Uterus (tissue), 4 donors: ENCODE data around the gene ZNF839. TPM values are rescaled to one million over a fixed set of nuclear protein-coding genes. Genes with fewer than 3 reads are reported as not detected.

Source experiments
- DNase-seq, 2 donors: peaks; one replicate each; pipeline ENCODE4 v3.0.0-alpha.2; 2019 to 2020
- H3K27ac ChIP-seq, 2 donors: fragments of 200-600 bp; sonication (generic); 1 replicate in 1 of 2; 2 replicates in 1 of 2; pipeline ENCODE4 v1.5.1; 2016 to 2018
- H3K27me3 ChIP-seq, 2 donors: fragments of 200-600 bp; sonication (generic); one replicate each; pipeline ENCODE4 v1.5.1; 2018 to 2019; ENCODE audit warnings: control low read depth in 1 of 2
- H3K36me3 ChIP-seq, 2 donors: fragments of 200-600 bp; sonication (generic); one replicate each; pipeline ENCODE4 v1.5.1; 2019; ENCODE audit warnings: control low read depth in 1 of 2
- H3K4me1 ChIP-seq, 2 donors: fragments of 200-600 bp; sonication (generic); one replicate each; pipeline ENCODE4 v1.5.1; 2018 to 2019; ENCODE audit warnings: control low read depth in 1 of 2
- H3K4me3 ChIP-seq, 2 donors: fragments of 200-600 bp; sonication (generic); 1 replicate in 1 of 2; 2 replicates in 1 of 2; pipeline ENCODE4 v1.5.1; 2018 to 2019; ENCODE audit warnings: mild to moderate bottlenecking in 1 of 2
- H3K9me3 ChIP-seq, 2 donors: fragments of 200-600 bp; sonication (generic); one replicate each; pipeline ENCODE4 v1.5.1; 2019; ENCODE audit warnings: control low read depth in 1 of 2
- CTCF ChIP-seq, 4 experiments: fragments of 200-600 bp in 2 of 4; fragments of 450-650 bp in 2 of 4; sonication (generic) in 2 of 4; IDR thresholded peaks; one replicate each; pipeline ENCODE4 v1.5.1; 2016 to 2019; ENCODE audit warnings: antibody characterized with exemption in 4 of 4, mild to moderate bottlenecking in 2 of 4, moderate library complexity in 1 of 4
- POLR2A ChIP-seq, 2 donors: fragments of 450-650 bp; IDR thresholded peaks; one replicate each; pipeline ENCODE4 v1.6.1; 2016; ENCODE audit warnings: antibody characterized with exemption in 2 of 2, mild to moderate bottlenecking in 1 of 2, moderate library complexity in 1 of 2
- intact Hi-C: fragments of 100-400 bp; cut with DNase I; formaldehyde crosslinking; loops from one replicate; pipeline ENCODE4 v1.15.1; 2023; ENCODE audit warnings: low total_unique reads
- total RNA-seq, 4 donors: library from RNA; depleted of rRNA in 3 of 4; stranded (reverse); fragments of >200 nt in 3 of 4; gene quantifications; one replicate each; pipeline versions ENCODE4 v1.1.0 to v1.2.4, GENCODE V29; 2014 to 2023
- donor health status: DM: yes; HTN: yes; CAD: no.

Gene ZNF839
- total RNA-seq, 4 donors from 2014 or later = 0.29 to 12.8 (median 6.4) TPM

GRCh38 chr14:102371361-102371760 is 51.8 kb downstream of the ZNF839 start:
- no peak overlapping the region for H3K4me3 ChIP-seq
- no peak overlapping the region for H3K27ac ChIP-seq
- H3K27me3 ChIP-seq = no peaks in the 10 kb centered on the region
- H3K4me1 ChIP-seq = no peaks in the 10 kb centered on the region
- no peaks in the 10 kb centered on the region for H3K9me3 ChIP-seq
- no peak for TF ChIP-seq POLR2A (IDR thresholded peaks at IDR 0.05)
- no peak for TF ChIP-seq CTCF (IDR thresholded peaks at IDR 0.05)
- no peaks in the 10 kb centered on the region for H3K36me3 ChIP-seq
- intact Hi-C loops = no loop called here
- no peak for DNase-seq

DNA sequence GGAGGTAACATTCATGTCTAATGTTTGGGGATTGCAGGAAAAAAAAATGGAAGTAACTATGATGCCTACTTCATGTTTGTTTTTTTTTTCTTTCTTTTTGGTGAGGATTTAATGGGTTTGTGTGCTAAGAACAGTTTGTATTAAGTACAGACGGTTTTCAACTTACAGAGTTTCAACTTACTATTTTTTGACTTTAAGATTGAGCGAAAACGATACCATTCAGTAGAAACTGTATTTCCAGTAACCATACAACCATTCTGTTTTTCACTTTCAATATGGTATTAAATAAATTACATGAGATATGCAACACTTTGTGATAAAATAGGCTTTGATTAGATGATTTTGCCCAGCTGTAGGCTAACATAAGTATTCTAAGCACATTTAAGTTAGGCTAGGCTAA is 53.6 kb downstream of the ZNF839 start:
- DNase-seq = no peak
- Histone ChIP-seq H3K4me1 (no peaks in the 10 kb centered on the region), H3K27me3 (no peaks in the 10 kb centered on the region), H3K4me3 (no peak overlapping the region), H3K27ac (no peak overlapping the region), H3K9me3 (no peaks in the 10 kb centered on the region), H3K36me3 (no peaks in the 10 kb centered on the region)
- intact Hi-C loops = no loop called here
- TF ChIP-seq CTCF (IDR thresholded peaks at IDR 0.05) = no peak
- TF ChIP-seq POLR2A (IDR thresholded peaks at IDR 0.05) = no peak

DNA sequence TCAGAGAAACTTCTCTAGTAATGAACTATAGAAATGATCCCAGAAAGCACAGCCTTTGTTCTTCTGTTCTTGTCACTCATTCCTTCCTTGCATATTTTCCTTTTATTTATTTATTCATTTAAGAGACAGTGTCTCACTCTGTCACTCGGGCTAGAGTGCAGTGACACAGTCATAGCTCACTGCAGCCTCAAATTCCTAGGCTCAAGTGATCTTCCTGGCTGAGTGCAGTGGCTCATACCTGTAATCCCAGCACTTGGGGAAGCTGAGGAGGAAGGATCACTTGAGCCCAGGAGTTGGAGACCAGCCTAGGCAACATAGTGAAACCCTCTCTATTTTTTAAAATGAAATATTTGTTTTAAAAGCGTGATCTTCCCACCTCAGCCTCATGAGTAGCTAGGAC is 54.7 kb downstream of the ZNF839 start:
- Histone ChIP-seq H3K4me3 (no peak overlapping the region), H3K4me1 (no peaks in the 10 kb centered on the region), H3K27ac (no peak overlapping the region), H3K9me3 (no peaks in the 10 kb centered on the region), H3K27me3 (no peaks in the 10 kb centered on the region), H3K36me3 (no peaks in the 10 kb centered on the region)
- intact Hi-C loops = no loop called here
- TF ChIP-seq CTCF (IDR thresholded peaks at IDR 0.05) = no peak
- no peak for TF ChIP-seq POLR2A (IDR thresholded peaks at IDR 0.05)
- DNase-seq = no peak

GRCh38 chr14:102375119-102375518 is 55.6 kb downstream of the ZNF839 start:
- intact Hi-C loops = no loop called here
- Histone ChIP-seq H3K4me1 (no peaks in the 10 kb centered on the region), H3K36me3 (no peaks in the 10 kb centered on the region), H3K27ac (no peak overlapping the region), H3K4me3 (no peak overlapping the region), H3K9me3 (no peaks in the 10 kb centered on the region), H3K27me3 (no peaks in the 10 kb centered on the region)
- DNase-seq = no peak
- TF ChIP-seq POLR2A (IDR thresholded peaks at IDR 0.05) (no peak), CTCF (IDR thresholded peaks at IDR 0.05) (no peak)

DNA sequence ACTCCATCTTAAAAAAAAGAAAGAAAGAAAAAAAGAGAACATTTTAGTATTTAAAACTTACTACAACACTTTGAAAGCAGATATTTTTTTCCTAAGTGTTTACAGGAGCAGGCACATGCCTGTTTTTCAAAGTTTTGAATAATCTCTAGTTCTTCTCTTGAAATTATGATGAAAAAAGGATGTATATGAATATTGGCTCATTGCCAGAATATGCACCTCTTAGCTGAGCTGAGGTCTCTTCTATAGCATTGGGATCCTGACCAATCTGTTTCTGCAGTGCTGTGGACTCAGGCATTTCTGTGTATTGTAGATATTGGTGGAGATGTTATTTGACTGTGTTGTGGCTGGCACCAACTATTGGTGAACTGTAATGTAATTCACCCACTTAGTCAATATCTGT is 58.1 kb downstream of the ZNF839 start:
- Histone ChIP-seq H3K27ac (no peak overlapping the region), H3K4me1 (no peaks in the 10 kb centered on the region), H3K36me3 (no peaks in the 10 kb centered on the region), H3K9me3 (no peaks in the 10 kb centered on the region), H3K4me3 (no peak overlapping the region), H3K27me3 (no peaks in the 10 kb centered on the region)
- DNase-seq = no peak
- TF ChIP-seq CTCF (IDR thresholded peaks at IDR 0.05) (no peak), POLR2A (IDR thresholded peaks at IDR 0.05) (no peak)
- intact Hi-C loops = no loop called here
